ENCODE results near the gene UMPS.
"Not testable (repeated sequence)": the region's sequence is repeated elsewhere in the genome, so short reads cannot be mapped to it uniquely, and the experiment has no call there.

Gene UMPS

GRCh38 chr3:124707223-124707622 is 23.0 kb upstream of the UMPS start:
- H3K4me1 ChIP-seq (ENCODE audit: control insufficient read depth, insufficient read depth, low read length); H3K27me3 ChIP-seq (ENCODE audit: control insufficient read depth in 1 of 2, insufficient read depth in 2 of 2, low read length in 2 of 2); H3K9ac ChIP-seq (ENCODE audit: low read length in 2 of 2); H3K36me3 ChIP-seq (ENCODE audit: control insufficient read depth in 2 of 2, insufficient read depth in 2 of 2, low read length in 2 of 2); H3K9me3 ChIP-seq (ENCODE audit: control insufficient read depth in 2 of 2, low read length in 2 of 2); H3K27ac ChIP-seq (ENCODE audit: low read length); H3K4me3 ChIP-seq (ENCODE audit: low read length in 2 of 2): not testable (repeated sequence)

GRCh38 chr3:124707656-124708062 is 22.6 kb upstream of the UMPS start:
- Histone ChIP-seq H3K27me3 (ENCODE audit: control insufficient read depth in 1 of 2, insufficient read depth in 2 of 2, low read length in 2 of 2) (no peaks in the 10 kb centered on the region), H3K4me1 (ENCODE audit: control insufficient read depth, insufficient read depth, low read length) (no peaks in the 10 kb centered on the region), H3K27ac (ENCODE audit: low read length) (no peak overlapping the region), H3K9me3 (ENCODE audit: control insufficient read depth in 2 of 2, low read length in 2 of 2) (no peaks in the 10 kb centered on the region), H3K4me3 (ENCODE audit: low read length in 2 of 2) (no peak overlapping the region), H3K9ac (ENCODE audit: low read length in 2 of 2) (no peak overlapping the region), H3K36me3 (ENCODE audit: control insufficient read depth in 2 of 2, insufficient read depth in 2 of 2, low read length in 2 of 2) (no peaks in the 10 kb centered on the region)

- Histone ChIP-seq H3K4me3 (ENCODE audit: low read length in 2 of 2) (no peak overlapping the region), H3K36me3 (ENCODE audit: control insufficient read depth in 2 of 2, insufficient read depth in 2 of 2, low read length in 2 of 2) (peaks cover 0 to 4% of the 10 kb centered on the region in 2 donors), H3K9me3 (ENCODE audit: control insufficient read depth in 2 of 2, low read length in 2 of 2) (no peaks in the 10 kb centered on the region), H3K4me1 (ENCODE audit: control insufficient read depth, insufficient read depth, low read length) (peaks cover 4% of the 10 kb centered on the region), H3K27ac (ENCODE audit: low read length) (peak overlapping the region; percentile 37), H3K27me3 (ENCODE audit: control insufficient read depth in 1 of 2, insufficient read depth in 2 of 2, low read length in 2 of 2) (no peaks in the 10 kb centered on the region), H3K9ac (ENCODE audit: low read length in 2 of 2) (no peak overlapping the region)
Measured at GRCh38 chr3:124714223-124714853, 15.9 kb upstream of the UMPS start.

GRCh38 chr3:124722589-124722988 is 7.7 kb upstream of the UMPS start:
- H3K36me3 ChIP-seq (ENCODE audit: control insufficient read depth in 2 of 2, insufficient read depth in 2 of 2, low read length in 2 of 2): peaks cover 0 to 4% of the 10 kb centered on the region in 2 donors
- no peaks in the 10 kb centered on the region for H3K4me1 ChIP-seq (ENCODE audit: control insufficient read depth, insufficient read depth, low read length)
- H3K27ac ChIP-seq (ENCODE audit: low read length): no peak overlapping the region
- no peak overlapping the region for H3K9ac ChIP-seq (ENCODE audit: low read length in 2 of 2)
- no peak overlapping the region for H3K4me3 ChIP-seq (ENCODE audit: low read length in 2 of 2)
- H3K27me3 ChIP-seq (ENCODE audit: control insufficient read depth in 1 of 2, insufficient read depth in 2 of 2, low read length in 2 of 2): no peaks in the 10 kb centered on the region
- H3K9me3 ChIP-seq (ENCODE audit: control insufficient read depth in 2 of 2, low read length in 2 of 2): no peaks in the 10 kb centered on the region

- H3K27ac ChIP-seq (ENCODE audit: low read length): peak overlapping the region; percentile 64
- peak overlapping the region; percentile 90 to 100 for H3K4me3 ChIP-seq (ENCODE audit: low read length in 2 of 2)
- H3K9ac ChIP-seq (ENCODE audit: low read length in 2 of 2): peak overlapping the region; percentile 91 to 97
- peaks cover 16% of the 10 kb centered on the region for H3K4me1 ChIP-seq (ENCODE audit: control insufficient read depth, insufficient read depth, low read length)
- H3K36me3 ChIP-seq (ENCODE audit: control insufficient read depth in 2 of 2, insufficient read depth in 2 of 2, low read length in 2 of 2): peaks cover 0 to 2% of the 10 kb centered on the region in 2 donors
- no peaks in the 10 kb centered on the region for H3K27me3 ChIP-seq (ENCODE audit: control insufficient read depth in 1 of 2, insufficient read depth in 2 of 2, low read length in 2 of 2)
- no peaks in the 10 kb centered on the region for H3K9me3 ChIP-seq (ENCODE audit: control insufficient read depth in 2 of 2, low read length in 2 of 2)
Measured at GRCh38 chr3:124730941-124731297, 667 bp downstream of the UMPS start.

- Histone ChIP-seq H3K4me3 (ENCODE audit: low read length in 2 of 2) (no peak overlapping the region), H3K9me3 (ENCODE audit: control insufficient read depth in 2 of 2, low read length in 2 of 2) (no peaks in the 10 kb centered on the region), H3K9ac (ENCODE audit: low read length in 2 of 2) (no peak overlapping the region), H3K4me1 (ENCODE audit: control insufficient read depth, insufficient read depth, low read length) (peaks cover 16% of the 10 kb centered on the region), H3K27ac (ENCODE audit: low read length) (no peak overlapping the region), H3K27me3 (ENCODE audit: control insufficient read depth in 1 of 2, insufficient read depth in 2 of 2, low read length in 2 of 2) (no peaks in the 10 kb centered on the region), H3K36me3 (ENCODE audit: control insufficient read depth in 2 of 2, insufficient read depth in 2 of 2, low read length in 2 of 2) (peaks cover 0 to 2% of the 10 kb centered on the region in 2 donors)
Measured at GRCh38 chr3:124731760-124732159, 1.5 kb downstream of the UMPS start.

GRCh38 chr3:124741027-124741426 is 10.8 kb downstream of the UMPS start:
- Histone ChIP-seq H3K9ac (ENCODE audit: low read length in 2 of 2) (no peak overlapping the region), H3K4me3 (ENCODE audit: low read length in 2 of 2) (no peak overlapping the region), H3K36me3 (ENCODE audit: control insufficient read depth in 2 of 2, insufficient read depth in 2 of 2, low read length in 2 of 2) (peaks cover 41 to 50% of the 10 kb centered on the region in 2 donors)

GRCh38 chr3:124745756-124746155 is 15.5 kb downstream of the UMPS start:
- Histone ChIP-seq H3K27ac (ENCODE audit: low read length) (no peak overlapping the region), H3K36me3 (ENCODE audit: control insufficient read depth in 2 of 2, insufficient read depth in 2 of 2, low read length in 2 of 2) (peaks cover 36 to 44% of the 10 kb centered on the region in 2 donors), H3K9ac (ENCODE audit: low read length in 2 of 2) (no peak overlapping the region), H3K4me3 (ENCODE audit: low read length in 2 of 2) (no peak overlapping the region), H3K4me1 (ENCODE audit: control insufficient read depth, insufficient read depth, low read length) (no peaks in the 10 kb centered on the region), H3K27me3 (ENCODE audit: control insufficient read depth in 1 of 2, insufficient read depth in 2 of 2, low read length in 2 of 2) (no peaks in the 10 kb centered on the region), H3K9me3 (ENCODE audit: control insufficient read depth in 2 of 2, low read length in 2 of 2) (no peaks in the 10 kb centered on the region)

More at GRCh38 chr3:124741027-124741426, 10.8 kb downstream of the UMPS start:
- H3K27me3 ChIP-seq (ENCODE audit: control insufficient read depth in 1 of 2, insufficient read depth in 2 of 2, low read length in 2 of 2): no peaks in the 10 kb centered on the region
- H3K27ac ChIP-seq (ENCODE audit: low read length): no peak overlapping the region
- H3K9me3 ChIP-seq (ENCODE audit: control insufficient read depth in 2 of 2, low read length in 2 of 2): no peaks in the 10 kb centered on the region
- no peaks in the 10 kb centered on the region for H3K4me1 ChIP-seq (ENCODE audit: control insufficient read depth, insufficient read depth, low read length)

GRCh38 chr3:124747111-124747981 is 17.1 kb downstream of the UMPS start:
- peaks cover 26 to 35% of the 10 kb centered on the region in 2 donors for H3K36me3 ChIP-seq (ENCODE audit: control insufficient read depth in 2 of 2, insufficient read depth in 2 of 2, low read length in 2 of 2)
- H3K9ac ChIP-seq (ENCODE audit: low read length in 2 of 2): no peak overlapping the region
- no peak overlapping the region for H3K4me3 ChIP-seq (ENCODE audit: low read length in 2 of 2)
- no peaks in the 10 kb centered on the region for H3K4me1 ChIP-seq (ENCODE audit: control insufficient read depth, insufficient read depth, low read length)
- H3K9me3 ChIP-seq (ENCODE audit: control insufficient read depth in 2 of 2, low read length in 2 of 2): no peaks in the 10 kb centered on the region
- H3K27ac ChIP-seq (ENCODE audit: low read length): no peak overlapping the region
- no peaks in the 10 kb centered on the region for H3K27me3 ChIP-seq (ENCODE audit: control insufficient read depth in 1 of 2, insufficient read depth in 2 of 2, low read length in 2 of 2)

- no peaks in the 10 kb centered on the region for H3K4me1 ChIP-seq (ENCODE audit: control insufficient read depth, insufficient read depth, low read length)
- peaks cover 25 to 31% of the 10 kb centered on the region in 2 donors for H3K36me3 ChIP-seq (ENCODE audit: control insufficient read depth in 2 of 2, insufficient read depth in 2 of 2, low read length in 2 of 2)
- no peaks in the 10 kb centered on the region for H3K9me3 ChIP-seq (ENCODE audit: control insufficient read depth in 2 of 2, low read length in 2 of 2)
- H3K27ac ChIP-seq (ENCODE audit: low read length): no peak overlapping the region
- H3K9ac ChIP-seq (ENCODE audit: low read length in 2 of 2): no peak overlapping the region
- no peak overlapping the region for H3K4me3 ChIP-seq (ENCODE audit: low read length in 2 of 2)
- H3K27me3 ChIP-seq (ENCODE audit: control insufficient read depth in 1 of 2, insufficient read depth in 2 of 2, low read length in 2 of 2): no peaks in the 10 kb centered on the region
Measured at GRCh38 chr3:124748560-124749198, 18.4 kb downstream of the UMPS start.

Data from stomach smooth muscle (tissue), 2 donors.